WI38 (cell line): ENCODE data around the gene ATP2B3.

Experiments
- H3K4me3 ChIP-seq: 2 replicates; pipeline ENCODE4 v1.5.1; 2011; ENCODE audit warnings: low read depth, mild to moderate bottlenecking, control low read depth, low read length
- TF ChIP-seq, protein P1 (sequence below): IDR thresholded peaks from 2 replicates; pipeline ENCODE4 v1.5.1; 2012; ENCODE audit warnings: low read depth, mild to moderate bottlenecking, control low read depth, low read length

ATP2B3 gene

DNA sequence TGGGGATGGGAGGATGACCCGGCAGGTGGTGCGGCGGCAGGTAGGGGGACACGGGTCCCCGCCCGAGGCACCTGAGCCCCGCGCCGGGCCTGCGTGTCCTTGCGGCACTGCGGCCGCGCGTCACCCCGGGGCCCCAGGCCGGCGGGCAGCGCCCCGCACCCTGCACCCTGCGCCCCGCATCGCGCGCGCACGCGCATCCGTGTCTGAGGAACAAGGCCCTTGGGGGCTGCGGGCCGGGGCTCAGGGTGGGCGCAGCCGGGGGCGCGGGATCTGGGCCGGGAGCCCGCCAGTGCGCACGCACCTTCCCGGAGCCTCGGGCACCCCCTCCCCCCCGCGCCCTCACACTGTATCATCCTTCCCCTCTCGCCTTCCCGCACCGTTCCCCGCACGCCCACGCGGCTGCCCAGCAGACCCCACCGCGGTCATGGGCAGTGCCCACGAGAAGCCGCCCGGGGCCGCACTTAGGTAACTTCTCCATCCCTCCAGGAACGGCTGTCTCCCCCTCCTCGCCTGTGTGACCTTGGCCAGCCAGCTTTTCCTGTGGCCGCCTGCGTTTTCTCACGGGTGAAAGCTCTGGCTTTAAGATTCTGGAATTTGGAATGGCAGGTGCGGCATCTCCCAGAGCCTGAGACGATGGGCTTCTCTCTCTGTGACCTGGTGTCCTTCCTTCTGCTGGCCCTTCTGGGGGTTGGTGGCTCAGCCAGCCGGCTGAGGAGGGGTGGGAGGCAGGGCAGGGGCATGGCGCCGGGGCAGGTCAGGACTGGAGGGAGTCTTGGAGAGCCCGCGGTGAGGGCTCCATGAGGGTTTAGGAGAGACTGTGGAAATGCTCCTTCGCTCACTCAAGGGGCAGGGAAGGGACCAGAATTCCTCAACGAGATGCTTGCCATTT, 748 bp downstream of the ATP2B3 start:
- TF ChIP-seq, protein P1, sequence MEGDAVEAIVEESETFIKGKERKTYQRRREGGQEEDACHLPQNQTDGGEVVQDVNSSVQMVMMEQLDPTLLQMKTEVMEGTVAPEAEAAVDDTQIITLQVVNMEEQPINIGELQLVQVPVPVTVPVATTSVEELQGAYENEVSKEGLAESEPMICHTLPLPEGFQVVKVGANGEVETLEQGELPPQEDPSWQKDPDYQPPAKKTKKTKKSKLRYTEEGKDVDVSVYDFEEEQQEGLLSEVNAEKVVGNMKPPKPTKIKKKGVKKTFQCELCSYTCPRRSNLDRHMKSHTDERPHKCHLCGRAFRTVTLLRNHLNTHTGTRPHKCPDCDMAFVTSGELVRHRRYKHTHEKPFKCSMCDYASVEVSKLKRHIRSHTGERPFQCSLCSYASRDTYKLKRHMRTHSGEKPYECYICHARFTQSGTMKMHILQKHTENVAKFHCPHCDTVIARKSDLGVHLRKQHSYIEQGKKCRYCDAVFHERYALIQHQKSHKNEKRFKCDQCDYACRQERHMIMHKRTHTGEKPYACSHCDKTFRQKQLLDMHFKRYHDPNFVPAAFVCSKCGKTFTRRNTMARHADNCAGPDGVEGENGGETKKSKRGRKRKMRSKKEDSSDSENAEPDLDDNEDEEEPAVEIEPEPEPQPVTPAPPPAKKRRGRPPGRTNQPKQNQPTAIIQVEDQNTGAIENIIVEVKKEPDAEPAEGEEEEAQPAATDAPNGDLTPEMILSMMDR: no peak
- no peak overlapping the region for H3K4me3 ChIP-seq

DNA sequence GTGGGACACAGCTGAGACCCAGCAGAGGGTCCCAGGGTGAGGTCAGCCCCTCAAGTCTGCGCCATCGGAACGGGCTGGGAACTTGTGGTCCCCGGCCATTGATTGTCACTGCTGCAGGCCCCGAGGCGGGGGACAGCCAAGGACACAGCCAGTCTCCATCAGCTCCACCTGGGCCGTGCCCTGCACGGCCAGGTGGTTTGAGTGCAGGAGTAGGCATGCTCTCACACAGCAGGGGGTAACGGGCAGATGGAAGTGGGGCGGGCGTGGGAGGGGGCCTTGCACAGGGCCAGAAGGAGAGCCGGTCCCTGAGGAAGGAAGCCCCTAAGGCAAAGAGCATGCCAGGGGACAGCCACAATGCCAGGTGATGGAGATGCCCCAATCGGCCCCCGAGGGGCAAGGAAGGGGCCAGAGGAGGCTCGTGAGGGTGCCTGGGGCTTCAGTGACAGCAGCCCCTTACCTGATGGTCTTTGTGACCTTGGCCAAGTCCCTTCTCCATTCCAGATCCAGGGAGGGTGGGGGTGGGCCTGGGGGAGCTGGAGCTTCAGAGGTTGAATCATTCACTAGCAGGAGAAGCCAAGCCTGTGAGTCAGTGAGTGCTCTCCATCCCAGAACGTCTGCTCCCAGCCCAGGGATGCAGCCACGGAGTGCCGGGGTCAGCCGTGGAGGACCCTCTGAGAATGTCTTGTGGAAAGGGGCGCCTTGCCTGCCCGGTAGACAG, 2.3 kb downstream of the ATP2B3 start:
- no peak overlapping the region for H3K4me3 ChIP-seq
- TF ChIP-seq, protein P1: no peak

DNA sequence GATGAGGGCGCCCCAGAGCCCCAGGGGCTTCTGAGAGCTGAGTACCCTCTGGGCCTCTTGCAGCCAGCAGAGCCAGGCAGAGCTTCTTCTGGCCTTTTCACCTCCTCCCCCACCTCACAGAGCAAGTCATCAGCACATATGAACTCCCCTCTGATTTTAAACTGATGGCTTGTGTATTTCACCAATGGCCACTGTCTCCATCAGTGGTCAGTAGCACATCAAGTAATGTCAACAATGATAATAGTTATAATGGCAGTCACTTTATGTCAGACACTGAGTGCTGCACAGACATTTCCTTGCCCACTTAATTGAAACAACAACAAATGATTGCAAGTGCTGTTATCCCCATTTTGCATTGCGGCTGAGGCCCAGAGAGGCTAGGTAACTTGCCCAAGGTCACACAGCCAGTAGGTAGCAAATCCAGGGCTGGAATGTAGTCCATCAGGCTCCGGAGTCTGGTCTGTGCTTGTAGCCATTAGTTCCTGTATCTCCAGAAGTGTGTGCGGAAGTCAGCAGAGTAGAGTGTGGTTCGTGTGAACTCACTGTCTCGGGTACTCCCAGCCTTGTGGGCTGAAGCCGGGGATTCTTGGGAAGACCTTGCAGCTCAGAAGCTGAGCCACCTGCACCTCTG, 3.0 kb downstream of the ATP2B3 start:
- TF ChIP-seq, protein P1: no peak
- no peak overlapping the region for H3K4me3 ChIP-seq

DNA sequence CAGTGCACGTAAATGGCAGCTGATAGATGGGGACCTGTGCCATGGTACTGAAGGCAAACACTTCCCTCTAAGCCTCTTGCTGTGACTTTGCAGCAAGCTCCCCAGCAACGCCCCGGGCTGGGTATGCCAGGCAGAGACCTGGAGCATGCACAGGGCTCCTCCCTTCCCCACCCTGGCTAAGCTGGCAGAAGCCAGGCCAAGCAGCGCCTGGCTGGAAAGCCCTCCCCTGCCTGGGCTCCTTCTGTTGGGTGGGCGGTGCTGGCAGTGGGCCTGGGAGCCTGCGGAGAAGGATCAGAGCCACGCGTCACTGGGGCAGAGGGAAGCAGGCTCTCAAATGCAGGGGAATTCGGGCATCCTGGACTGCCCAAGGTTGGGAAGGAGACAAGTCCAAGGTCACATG, 3.6 kb downstream of the ATP2B3 start:
- no peak overlapping the region for H3K4me3 ChIP-seq
- TF ChIP-seq, protein P1: no peak

DNA sequence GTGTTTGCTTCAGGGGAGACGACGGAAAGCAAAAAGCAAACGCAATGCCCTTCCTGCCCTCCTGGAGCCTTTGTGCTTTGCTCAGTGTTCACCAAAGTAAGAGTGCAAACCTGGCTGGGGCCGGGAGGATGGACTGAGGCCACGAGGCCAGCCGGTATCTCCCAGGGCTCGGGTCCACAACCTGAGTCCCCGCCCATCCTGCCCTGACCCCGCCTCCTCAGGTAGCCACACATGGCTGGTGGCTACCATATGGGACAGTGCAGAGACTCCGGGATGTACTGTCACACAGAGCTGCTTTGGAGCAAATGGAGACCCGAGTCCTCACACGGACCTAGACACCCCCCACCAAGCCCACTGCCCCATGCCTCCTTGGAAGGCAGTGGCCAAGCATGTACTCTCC, 4.8 kb downstream of the ATP2B3 start:
- TF ChIP-seq, protein P1: no peak
- H3K4me3 ChIP-seq: no peak overlapping the region

DNA sequence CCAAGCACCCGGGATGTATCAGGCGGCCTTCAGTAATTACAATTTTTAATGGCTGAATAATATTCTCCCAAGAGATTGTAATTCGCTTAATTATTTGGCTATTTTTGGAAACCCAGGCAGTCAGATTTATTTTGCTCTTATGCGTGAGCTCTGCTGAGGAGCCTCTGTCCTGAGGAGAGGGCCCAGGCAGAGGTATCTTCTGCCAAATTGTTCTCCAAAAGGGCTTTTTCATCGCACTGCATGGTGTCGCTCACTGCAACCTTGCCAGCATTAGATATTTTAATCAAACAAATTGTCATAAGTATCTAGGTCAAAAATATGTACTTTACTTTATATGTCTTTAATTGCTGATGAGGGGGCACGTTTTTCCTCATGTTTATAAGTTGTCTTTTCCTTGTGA, 5.8 kb downstream of the ATP2B3 start:
- TF ChIP-seq, protein P1: no peak
- no peak overlapping the region for H3K4me3 ChIP-seq
